GM19240 (cell line): ENCODE results near the gene TUBA4B.
A peak's percentile ranks its signal among the peaks of the same experiment; 100 is the strongest.
"Not testable (repeated sequence)": the region's sequence is repeated elsewhere in the genome, so short reads cannot be mapped to it uniquely, and the experiment has no call there.

Source experiments
- DNase-seq: peaks from one replicate; pipeline ENCODE4 v3.0.0; 2011; ENCODE audit warnings: low spot score; ENCODE audit not compliant: insufficient read length

The TUBA4B gene

GRCh38 chr2:219247678-219248642 lies 5.1 kb upstream of the TUBA4B start:
- DNase-seq: no peak

- DNase-seq: no peak
These were observed 4.2 kb upstream of the TUBA4B start for GRCh38 chr2:219248845-219249202.

GRCh38 chr2:219249203-219249980 lies 3.7 kb upstream of the TUBA4B start:
- DNase-seq: no peak

- DNase-seq: no peak
These were observed 2.8 kb upstream of the TUBA4B start for GRCh38 chr2:219250049-219250781.

GRCh38 chr2:219251656-219252055 lies 1.4 kb upstream of the TUBA4B start:
- no peak for DNase-seq

- no peak for DNase-seq
These were observed 959 bp upstream of the TUBA4B start for GRCh38 chr2:219252084-219252483.

GRCh38 chr2:219252570-219252899 lies 508 bp upstream of the TUBA4B start:
- no peak for DNase-seq

- peak; percentile 80 for DNase-seq
These were observed 928 bp downstream of the TUBA4B start, which contains the start of gene TUBA4A for GRCh38 chr2:219253753-219254589. TSS of gene TUBA4A (minus strand) at chr2:219253918. CDS start at chr2:219253858, 60 bp downstream.

GRCh38 chr2:219254590-219255201 lies 1.7 kb downstream of the TUBA4B start:
- DNase-seq: no peak

GRCh38 chr2:219258942-219259341 lies 5.9 kb downstream of the TUBA4B start:
- not testable (repeated sequence) for DNase-seq

- no peak for DNase-seq
These were observed 8.2 kb downstream of the TUBA4B start for GRCh38 chr2:219261024-219261855.

GRCh38 chr2:219266232-219266631 lies 13.2 kb downstream of the TUBA4B start:
- DNase-seq: no peak

- DNase-seq: no peak
These were observed 13.8 kb downstream of the TUBA4B start for GRCh38 chr2:219266886-219267285.

- DNase-seq: no peak
These were observed 15.3 kb downstream of the TUBA4B start for GRCh38 chr2:219268294-219268693.

GRCh38 chr2:219269362-219270054 lies 16.5 kb downstream of the TUBA4B start:
- DNase-seq: no peak

GRCh38 chr2:219270055-219270372 lies 17.0 kb downstream of the TUBA4B start:
- DNase-seq: no peak

- no peak for DNase-seq
These were observed 18.0 kb downstream of the TUBA4B start for GRCh38 chr2:219271021-219271420.

GRCh38 chr2:219272356-219272755 lies 19.3 kb downstream of the TUBA4B start:
- no peak for DNase-seq

- DNase-seq: no peak
These were observed 20.0 kb downstream of the TUBA4B start for GRCh38 chr2:219272995-219273394.
